A549 treated with AZD9567 at 1 μM for 4 hours (cell line): ENCODE results near the gene ITGB1BP2. TPM values are rescaled to one million over a fixed set of nuclear protein-coding genes. Genes with fewer than 3 reads are reported as not detected.

Source experiments
- total RNA-seq: library from RNA; stranded (reverse); fragments of 200-300 nt; extraction: Qiagen RNA extraction; gene quantifications from 5 replicates; pipeline ENCODE4 v1.2.3, GENCODE V29; 2022; ENCODE audit not compliant: insufficient read depth

ITGB1BP2 gene
- total RNA-seq, result 0.90 to 1.2 TPM (median 1.1 TPM) in 4 of 5 replicates, not detected in the other

GRCh38 chrX:71301195-71301924 lies at the start of gene ITGB1BP2:
Gene ITGB1BP2, plus strand, starts transcription at chrX:71301750. Its CDS starts 57 bp downstream, at chrX:71301807.

DNA sequence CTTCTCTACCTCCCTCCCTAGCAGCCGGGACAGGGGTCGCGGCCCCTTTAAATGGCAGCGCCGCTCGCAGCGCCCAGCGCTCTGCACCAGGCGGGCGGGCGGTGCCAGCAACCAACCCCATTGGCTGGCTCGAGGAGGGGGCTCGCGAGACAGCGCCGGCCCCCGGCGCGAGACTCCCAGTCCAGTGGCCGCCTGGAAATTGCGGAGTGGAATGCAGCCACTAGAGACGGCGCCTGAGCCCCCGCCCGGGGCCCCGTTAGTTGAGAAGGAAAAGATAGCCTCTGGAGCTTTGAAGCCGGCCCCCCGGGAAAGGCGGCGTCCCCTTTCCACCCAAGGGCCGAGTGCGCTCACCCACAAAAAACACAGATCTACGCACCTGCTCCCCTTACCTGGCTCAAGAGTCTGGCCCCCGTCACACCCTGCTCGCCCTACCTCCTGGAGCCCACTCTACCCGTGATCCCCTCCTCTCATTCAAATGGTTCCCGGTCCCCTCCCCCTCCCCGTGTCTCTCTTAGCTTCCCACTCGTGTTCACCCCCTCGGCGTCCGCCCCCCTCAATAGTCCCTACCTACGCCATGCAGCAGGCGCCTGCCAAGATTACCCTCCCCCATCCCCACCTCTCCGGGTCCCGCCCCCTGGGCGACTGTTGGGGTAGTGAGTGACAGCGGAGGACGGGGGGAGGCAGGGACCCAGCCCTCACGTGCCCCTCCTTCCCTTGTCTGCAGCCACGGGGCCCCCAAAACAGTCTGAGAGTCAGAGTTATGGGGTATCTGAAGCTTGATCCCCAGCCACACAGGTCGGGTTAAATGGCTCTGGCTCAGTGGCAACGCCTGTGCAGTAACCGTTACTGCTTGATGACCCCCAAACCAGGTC lies 47.2 kb upstream of the ITGB1BP2 start, which contains the start of gene ZMYM3:
Gene ZMYM3, minus strand, starts transcription at position 49 of the 872 bp plus-strand sequence. CDS start 885 bp downstream, outside the sequence.

DNA sequence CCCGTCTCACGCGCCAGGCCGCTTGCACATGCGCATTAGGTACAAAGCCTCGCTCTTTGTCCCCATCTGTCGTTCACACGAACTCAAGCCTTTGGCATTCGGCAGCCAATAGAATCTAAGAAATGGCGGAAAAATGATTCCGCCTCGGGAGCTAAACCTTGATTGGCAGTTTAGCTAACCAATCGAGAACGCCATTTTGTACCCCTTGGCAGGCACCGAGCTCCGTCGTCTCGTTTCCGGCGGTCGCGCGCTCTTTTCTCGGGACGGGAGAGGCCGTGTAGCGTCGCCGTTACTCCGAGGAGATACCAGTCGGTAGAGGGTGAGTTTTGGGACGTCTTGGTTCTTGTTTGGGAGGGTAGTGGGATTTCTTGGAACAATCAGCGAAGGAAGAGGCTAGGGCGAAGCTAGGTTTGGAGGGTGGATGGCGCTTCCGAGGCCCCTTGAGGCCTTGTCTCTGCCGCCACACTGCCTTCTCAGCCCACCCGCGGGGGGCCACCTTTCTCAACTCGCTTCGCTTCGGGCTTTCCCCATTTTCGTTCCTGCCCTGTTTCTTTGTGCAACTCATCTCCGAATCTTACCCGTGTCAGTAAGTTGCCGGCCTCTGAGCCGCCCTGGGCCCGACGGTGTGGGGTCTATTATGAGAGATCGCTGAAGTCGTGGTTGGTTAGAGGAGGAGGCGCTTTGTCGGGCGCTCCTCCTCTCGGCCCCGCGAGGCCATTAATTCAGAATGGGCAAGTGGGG lies 18.0 kb upstream of the ITGB1BP2 start, which contains the start of gene NONO:
Gene NONO, plus strand, starts transcription at position 233 of the 741 bp plus-strand sequence. CDS start 7,003 bp downstream, outside the sequence.

Other genes with a start within 250 kb of the ITGB1BP2 start
- 69.5 to 82.9 TPM (median 70.4 TPM) in 5 replicates for gene SNX12, start 233.4 kb upstream of the ITGB1BP2 start, total RNA-seq
- gene FOXO4, start 205.9 kb upstream of the ITGB1BP2 start, total RNA-seq, result 1.1 to 2.5 TPM (median 1.2 TPM) in 5 replicates
- gene CXorf65, start 195.0 kb upstream of the ITGB1BP2 start, total RNA-seq, result not detected in 5 replicates
- 0.10 to 0.39 TPM (median 0.18 TPM) in 4 of 5 replicates, not detected in the other for gene IL2RG, start 190.2 kb upstream of the ITGB1BP2 start, total RNA-seq
- 8.3 to 14.2 TPM (median 10.5 TPM) in 5 replicates for gene MED12, start 183.2 kb upstream of the ITGB1BP2 start, total RNA-seq
- 0.87 to 2.1 TPM (median 1.1 TPM) in 5 replicates for gene NLGN3, start 156.9 kb upstream of the ITGB1BP2 start, total RNA-seq
- 0.05 to 1.1 TPM (median 0.11 TPM) in 4 of 5 replicates, not detected in the other for gene GJB1, start 78.5 kb upstream of the ITGB1BP2 start, total RNA-seq
- gene ZMYM3, start 47.6 kb upstream of the ITGB1BP2 start, total RNA-seq, result 9.6 to 12.8 TPM (median 12.1 TPM) in 5 replicates
- 353 to 395 TPM (median 355 TPM) in 5 replicates for gene NONO, start 18.1 kb upstream of the ITGB1BP2 start, total RNA-seq
- gene TAF1, start 64.6 kb downstream of the ITGB1BP2 start, total RNA-seq, result 13.1 to 16.9 TPM (median 16.2 TPM) in 5 replicates
- gene OGT, start 231.4 kb downstream of the ITGB1BP2 start, total RNA-seq, result 24.7 to 47.3 TPM (median 43.8 TPM) in 5 replicates